SU-DHL-6 (cell line): ENCODE results near the gene NEURL4.

Experiments used
- H2AFZ ChIP-seq: fragments of 200-600 bp; sonication (generic); 2 replicates; pipeline ENCODE4 v1.6.1; 2014; ENCODE audit warnings: low read depth, mild to moderate bottlenecking, moderate library complexity, mixed read lengths, antibody characterized with exemption, low read length; ENCODE audit not compliant: severe bottlenecking
- H3F3A ChIP-seq: fragments of 200-600 bp; shearing (Covaris generic); 2 replicates; pipeline ENCODE4 v1.6.0; 2016; ENCODE audit warnings: antibody characterized with exemption, mild to moderate bottlenecking; ENCODE audit not compliant: insufficient read depth
- H3K27ac ChIP-seq: fragments of 200-600 bp; sonication (generic); 2 replicates; pipeline ENCODE4 v1.5.1; 2016; ENCODE audit warnings: low read depth, mild to moderate bottlenecking, low read length, moderate library complexity, mixed read lengths
- H3K27me3 ChIP-seq: fragments of 200-600 bp; sonication (generic), shearing (Covaris generic); 2 replicates; pipeline ENCODE4 v1.6.0; 2014; ENCODE audit warnings: mild to moderate bottlenecking, low read length
- H3K36me3 ChIP-seq: fragments of 200-600 bp; sonication (generic); 2 replicates; pipeline ENCODE4 v1.6.1; 2014; ENCODE audit warnings: mild to moderate bottlenecking, low read length, mixed read lengths
- H3K4me2 ChIP-seq: fragments of 300-600, 200-600 bp; shearing (Covaris generic), sonication (generic); 2 replicates; pipeline ENCODE4 v1.6.0; 2014; ENCODE audit warnings: low read length, low read depth, mild to moderate bottlenecking; ENCODE audit not compliant: poor library complexity, severe bottlenecking
- H3K4me3 ChIP-seq: fragments of 200-600 bp; sonication (generic); 2 replicates; pipeline ENCODE4 v1.5.1; 2014; ENCODE audit warnings: antibody characterized with exemption, low read length, mild to moderate bottlenecking, mixed read lengths; ENCODE audit not compliant: insufficient read depth, poor library complexity, severe bottlenecking
- H3K79me2 ChIP-seq: fragments of 200-600 bp; sonication (generic); 2 replicates; pipeline ENCODE4 v1.6.1; 2014; ENCODE audit warnings: mild to moderate bottlenecking, low read length, moderate library complexity; ENCODE audit not compliant: insufficient read depth
- H3K9ac ChIP-seq: fragments of 200-600 bp; sonication (generic); 2 replicates; pipeline ENCODE4 v1.7.0; 2014; ENCODE audit warnings: mild to moderate bottlenecking, low read length
- H3K9me2 ChIP-seq: fragments of 200-600 bp; sonication (generic); replicated peaks from 2 replicates; pipeline ENCODE4 v1.6.1; 2014; ENCODE audit warnings: low read length; ENCODE audit not compliant: insufficient read depth
- H3K9me3 ChIP-seq: fragments of 200-600 bp; sonication (generic); 2 replicates; pipeline ENCODE4 v1.6.1; 2014; ENCODE audit warnings: low read length, mixed read lengths; ENCODE audit not compliant: insufficient read depth
- H4K20me1 ChIP-seq: fragments of 200-600 bp; sonication (generic); 2 replicates; pipeline ENCODE4 v1.6.1; 2014; ENCODE audit warnings: low read depth, mild to moderate bottlenecking, antibody characterized with exemption, low read length, moderate library complexity, mixed read lengths
- CTCF ChIP-seq: fragments of 200-600 bp; sonication (generic); IDR thresholded peaks from one replicate; pipeline ENCODE4 v1.5.1; 2017; ENCODE audit warnings: antibody characterized with exemption, mild to moderate bottlenecking, low read length, moderate library complexity; ENCODE audit not compliant: insufficient read depth, poor library complexity, severe bottlenecking
- EZH2phosphoT487 ChIP-seq: fragments of 200-600 bp; sonication (generic), shearing (Covaris generic); conservative IDR thresholded peaks from 2 replicates; pipeline ENCODE4 v1.6.1; 2018; ENCODE audit warnings: mild to moderate bottlenecking, antibody characterized with exemption, low read length, moderate library complexity, mixed read lengths

Gene NEURL4

GRCh38 chr17:7293816-7294613, 35.1 kb downstream of the NEURL4 start:
- no peaks in the 10 kb centered on the region for H3F3A ChIP-seq
- no peaks in the 10 kb centered on the region for H3K79me2 ChIP-seq
- H3K4me3 ChIP-seq = no peak overlapping the region
- no peaks in the 10 kb centered on the region for H3K9me2 ChIP-seq
- H3K9me3 ChIP-seq = no peaks in the 10 kb centered on the region
- H3K27ac ChIP-seq = no peak overlapping the region
- H3K36me3 ChIP-seq = no peaks in the 10 kb centered on the region
- TF ChIP-seq EZH2phosphoT487 (no peak), CTCF (no peak)
- no peak overlapping the region for H3K4me2 ChIP-seq
- no peaks in the 10 kb centered on the region for H3K27me3 ChIP-seq
- H4K20me1 ChIP-seq = no peaks in the 10 kb centered on the region
- H2AFZ ChIP-seq = no peak overlapping the region
- H3K9ac ChIP-seq = no peak overlapping the region

GRCh38 chr17:7293159-7293558, 36.0 kb downstream of the NEURL4 start:
- Histone ChIP-seq H3F3A (no peaks in the 10 kb centered on the region), H3K4me2 (no peak overlapping the region), H4K20me1 (no peaks in the 10 kb centered on the region), H3K9me2 (no peaks in the 10 kb centered on the region), H3K36me3 (no peaks in the 10 kb centered on the region), H2AFZ (no peak overlapping the region), H3K27ac (no peak overlapping the region), H3K27me3 (no peaks in the 10 kb centered on the region), H3K9me3 (no peaks in the 10 kb centered on the region), H3K4me3 (no peak overlapping the region), H3K9ac (no peak overlapping the region), H3K79me2 (no peaks in the 10 kb centered on the region)
- TF ChIP-seq CTCF = no peak
- no peak for TF ChIP-seq EZH2phosphoT487

- Histone ChIP-seq H4K20me1 (no peaks in the 10 kb centered on the region), H3K4me2 (no peak overlapping the region)
These were observed 36.4 kb downstream of the NEURL4 start for GRCh38 chr17:7292729-7293128.

More at GRCh38 chr17:7292729-7293128, 36.4 kb downstream of the NEURL4 start:
- no peaks in the 10 kb centered on the region for H3K9me2 ChIP-seq
- TF ChIP-seq EZH2phosphoT487 (no peak), CTCF (no peak)
- no peaks in the 10 kb centered on the region for H3K36me3 ChIP-seq
- H3K9ac ChIP-seq = no peak overlapping the region
- H3K9me3 ChIP-seq = no peaks in the 10 kb centered on the region
- H3K4me3 ChIP-seq = no peak overlapping the region
- no peaks in the 10 kb centered on the region for H3F3A ChIP-seq
- no peak overlapping the region for H2AFZ ChIP-seq
- no peak overlapping the region for H3K27ac ChIP-seq
- no peaks in the 10 kb centered on the region for H3K27me3 ChIP-seq
- no peaks in the 10 kb centered on the region for H3K79me2 ChIP-seq
